Glomerular endothelial cell (primary cell): ENCODE results near the gene TXNDC11. TPM values are rescaled to one million over a fixed set of nuclear protein-coding genes. Genes with fewer than 3 reads are reported as not detected.

Experiments
- DNase-seq: peaks from one replicate; pipeline ENCODE4 v3.0.0-alpha.2; 2011; ENCODE audit warnings: low read depth, low spot score; ENCODE audit errors: extremely low read depth
- total RNA-seq: library from RNA; depleted of rRNA; stranded (reverse); fragments of >200 nt; gene quantifications from 2 replicates; pipeline ENCODE4 v1.2.3, GENCODE V29; 2015

The TXNDC11 gene
- total RNA-seq, 1 donor from 2014 or later: 52.5 TPM

DNA sequence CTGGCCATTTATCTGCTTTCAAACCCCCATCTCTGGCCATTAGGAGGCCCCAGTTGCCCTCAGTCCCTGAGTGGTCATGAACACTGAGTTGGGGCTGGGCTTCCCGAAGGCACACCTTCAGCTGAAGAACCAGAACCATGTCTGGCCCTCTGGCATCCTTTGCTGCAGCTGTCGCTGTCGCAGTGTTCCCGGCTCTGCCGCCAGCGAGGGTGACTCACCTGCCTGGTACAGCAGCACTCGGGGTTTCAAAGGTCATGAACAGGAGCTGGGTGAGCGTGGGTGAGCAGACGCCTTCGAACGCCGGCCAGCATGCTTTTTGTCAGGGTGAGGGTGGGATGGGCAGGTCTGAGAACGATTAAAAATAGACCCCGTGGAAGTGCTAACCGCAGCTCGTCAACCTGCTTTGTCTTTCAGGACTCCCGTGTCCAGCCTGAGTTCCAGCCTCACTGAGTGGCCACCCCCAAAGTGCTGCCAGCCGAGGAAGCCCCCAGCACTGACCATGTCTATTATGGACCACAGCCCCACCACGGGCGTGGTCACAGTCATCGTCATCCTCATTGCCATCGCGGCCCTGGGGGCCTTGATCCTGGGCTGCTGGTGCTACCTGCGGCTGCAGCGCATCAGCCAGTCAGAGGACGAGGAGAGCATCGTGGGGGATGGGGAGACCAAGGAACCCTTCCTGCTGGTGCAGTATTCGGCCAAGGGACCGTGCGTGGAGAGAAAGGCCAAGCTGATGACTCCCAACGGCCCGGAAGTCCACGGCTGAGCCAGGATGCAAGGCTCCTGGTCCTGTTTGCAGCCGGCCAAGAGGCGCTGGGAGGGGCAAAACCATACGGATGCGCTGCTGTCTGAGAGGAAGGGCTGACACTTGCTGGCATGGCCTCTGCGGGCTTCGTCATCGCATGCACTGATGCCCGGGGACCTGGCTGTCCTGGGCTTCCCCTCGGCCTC lies 66.8 kb downstream of the TXNDC11 start:
- DNase-seq: no peak

DNA sequence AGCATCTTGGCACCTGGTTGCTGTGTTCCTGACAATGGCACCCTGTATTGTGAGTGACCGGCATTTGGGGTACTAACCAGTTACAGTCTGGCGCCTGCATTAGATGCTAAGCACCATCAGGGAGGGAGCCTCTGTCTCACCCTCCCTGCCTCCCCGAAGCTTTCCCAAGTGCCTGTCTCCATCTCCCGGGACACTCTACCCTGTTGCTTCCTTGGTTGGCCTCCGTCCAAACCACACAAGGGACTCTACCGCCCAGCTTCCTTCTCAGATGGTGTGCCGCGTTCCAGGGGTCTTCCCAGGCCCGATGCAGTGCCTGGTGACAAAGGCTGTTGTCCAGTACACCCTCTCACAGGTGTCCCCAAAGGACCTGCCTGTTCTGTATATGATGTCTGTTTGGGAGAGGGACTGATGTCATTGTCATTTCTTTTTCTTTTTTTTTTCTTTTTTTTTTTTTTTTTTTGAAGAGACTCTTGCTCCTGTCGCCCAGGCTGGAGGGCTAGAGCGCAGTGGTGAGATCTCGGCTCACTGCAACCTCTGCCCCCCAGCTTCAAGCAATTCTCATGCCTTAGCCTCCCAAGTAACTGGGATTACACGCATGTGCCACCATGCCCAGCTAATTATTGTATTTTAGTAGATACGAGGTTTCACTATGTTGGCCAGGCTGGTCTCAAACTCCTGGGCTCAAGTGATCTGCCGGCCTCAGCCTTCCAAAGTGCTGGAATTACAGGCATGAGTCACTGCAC lies 67.7 kb downstream of the TXNDC11 start:
- no peak for DNase-seq

DNA sequence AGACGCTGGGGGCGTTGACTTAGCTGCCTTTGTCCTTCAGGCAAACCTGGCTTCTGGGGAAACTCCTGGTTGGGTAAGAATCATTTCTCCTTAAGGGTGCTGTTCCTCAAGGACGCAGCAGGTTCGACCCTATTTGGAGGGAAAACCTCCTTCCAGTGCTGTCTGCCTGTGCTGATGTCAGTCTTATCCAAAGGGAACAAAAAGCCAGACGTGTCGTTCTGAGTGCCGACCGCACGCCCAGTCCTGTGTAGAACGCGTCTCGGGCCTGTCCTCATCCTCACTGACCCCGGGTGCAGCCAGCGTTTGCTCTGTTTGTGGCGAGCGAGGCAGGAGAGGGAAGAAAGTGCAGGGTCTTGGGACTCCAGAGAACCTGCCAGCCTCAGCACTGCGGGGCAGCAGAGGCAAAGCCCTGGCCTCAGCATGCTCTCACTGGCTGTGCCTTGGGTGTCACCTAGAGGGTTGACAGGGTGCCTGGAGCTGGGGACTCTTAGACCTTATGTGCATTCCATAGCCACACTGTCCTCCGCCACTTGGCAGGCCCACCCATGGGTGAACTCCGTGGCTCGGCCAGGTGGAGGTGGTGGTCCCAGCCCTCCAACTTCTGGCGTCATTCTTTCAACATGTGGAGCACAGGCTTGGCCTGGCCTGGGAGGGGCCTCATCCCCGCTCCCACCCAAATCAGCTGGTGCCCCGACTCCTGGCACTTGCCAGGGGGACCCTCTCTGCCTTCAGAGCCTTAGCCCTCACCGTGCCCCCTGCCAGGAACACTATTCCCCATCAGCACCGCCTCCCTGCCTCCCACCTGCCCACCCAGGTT lies 68.4 kb downstream of the TXNDC11 start:
- DNase-seq: no peak

DNA sequence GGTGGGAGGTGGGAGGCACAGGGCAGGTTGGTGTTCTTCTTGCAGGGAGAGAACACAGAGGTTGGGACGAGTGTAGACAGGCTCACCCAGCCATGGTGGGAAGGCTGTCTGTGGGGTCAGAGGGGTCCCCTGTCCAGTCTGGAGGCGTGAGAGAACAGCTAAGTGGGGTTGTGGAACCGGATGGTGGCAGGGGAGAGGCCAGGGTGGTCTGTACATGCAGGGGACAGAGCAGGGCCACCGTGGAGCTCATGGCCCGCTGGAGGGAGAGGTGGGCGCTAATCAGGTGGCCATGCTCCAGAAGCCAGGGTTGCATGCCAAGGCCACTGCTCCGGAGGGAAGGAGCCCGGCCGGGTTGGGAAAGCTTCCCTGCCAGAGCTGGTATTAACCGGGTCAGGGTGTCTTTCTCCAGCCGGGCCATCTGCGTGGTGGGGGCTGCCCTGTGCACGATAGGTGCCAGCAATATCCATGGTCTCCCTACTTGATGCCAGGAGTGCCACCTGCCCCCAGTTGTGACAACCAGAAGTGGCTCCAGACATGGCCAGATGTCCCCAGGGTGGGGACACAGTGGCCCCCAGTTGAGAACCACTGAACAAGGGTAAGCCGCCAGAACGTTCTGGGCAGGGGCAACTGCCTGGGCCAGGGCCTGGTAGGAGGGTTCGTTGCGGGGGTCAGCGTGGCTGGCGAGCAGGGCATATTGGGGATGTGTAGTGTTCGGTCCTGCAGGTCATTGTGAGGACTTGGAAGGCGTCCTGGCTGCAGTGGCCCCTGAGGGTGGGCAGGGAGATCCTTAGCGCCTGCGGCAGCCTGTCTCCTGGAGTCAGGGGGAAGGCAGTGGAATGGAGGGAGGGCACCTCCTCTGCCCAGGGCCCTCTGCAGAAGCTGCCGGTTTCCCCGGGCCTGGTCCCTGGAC lies 69.3 kb downstream of the TXNDC11 start:
- no peak for DNase-seq

DNA sequence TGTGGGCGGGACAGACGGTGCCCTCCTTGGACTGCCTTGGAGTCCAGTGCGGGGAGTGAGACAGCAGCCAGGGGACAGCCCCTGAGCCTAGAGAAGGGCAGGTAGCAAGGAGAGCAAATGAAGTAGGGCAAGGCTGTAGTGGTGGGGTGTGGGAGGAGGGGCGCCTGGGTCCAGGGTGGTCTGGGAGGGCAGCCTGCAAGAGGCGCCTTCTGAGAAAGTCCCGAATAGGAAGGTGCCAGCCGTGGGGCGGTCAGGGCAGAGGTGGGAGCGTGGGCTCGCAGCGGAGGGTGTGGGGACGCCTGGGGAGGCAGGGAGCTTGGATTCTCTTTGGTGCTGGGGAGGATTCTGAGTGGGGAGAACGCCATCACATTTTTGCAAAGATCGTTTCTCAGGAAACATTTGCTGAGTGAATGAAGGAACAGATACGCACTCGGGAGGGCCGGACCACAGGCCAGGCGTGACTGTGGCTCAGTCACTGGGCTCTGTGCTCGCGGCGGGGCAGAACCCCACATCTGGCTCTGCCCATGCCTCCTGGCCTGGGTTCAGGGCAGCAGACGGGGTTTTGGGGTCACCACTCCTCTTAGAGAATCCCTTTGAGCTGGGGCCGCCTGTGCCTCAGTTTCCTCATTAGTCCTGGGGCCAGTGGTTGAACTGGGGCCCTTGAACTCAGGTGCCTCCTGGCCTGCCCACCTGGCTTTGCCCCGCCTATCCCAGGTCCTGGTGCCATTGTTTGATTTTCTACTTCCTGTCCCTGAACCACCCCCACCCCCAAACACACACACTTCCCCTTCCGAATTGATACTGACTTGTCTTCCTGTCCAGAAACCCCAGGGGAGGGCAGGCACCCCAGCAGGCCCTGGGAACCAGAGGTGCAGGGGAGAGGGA lies 70.2 kb downstream of the TXNDC11 start:
- DNase-seq: no peak

DNA sequence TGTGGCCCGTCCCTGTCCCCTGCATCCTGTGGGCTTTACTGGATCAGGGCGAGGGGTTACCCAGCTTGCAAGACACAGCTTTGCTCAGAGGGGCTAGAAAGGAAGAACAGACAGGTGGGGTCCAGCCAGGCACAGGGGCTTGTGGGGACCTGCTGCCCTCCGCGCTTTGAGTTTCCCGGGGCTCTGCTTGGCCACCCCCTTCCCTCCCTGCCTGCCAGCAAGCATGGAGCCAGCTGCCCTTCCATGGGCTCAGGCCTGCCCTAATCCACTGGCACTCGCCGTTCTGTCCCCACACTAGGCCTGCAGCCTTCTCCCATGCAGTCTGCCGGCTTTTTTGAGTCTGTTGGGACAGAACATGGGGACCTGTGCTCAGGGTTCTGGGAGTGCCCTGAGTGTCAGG lies 71.0 kb downstream of the TXNDC11 start:
- DNase-seq: no peak

DNA sequence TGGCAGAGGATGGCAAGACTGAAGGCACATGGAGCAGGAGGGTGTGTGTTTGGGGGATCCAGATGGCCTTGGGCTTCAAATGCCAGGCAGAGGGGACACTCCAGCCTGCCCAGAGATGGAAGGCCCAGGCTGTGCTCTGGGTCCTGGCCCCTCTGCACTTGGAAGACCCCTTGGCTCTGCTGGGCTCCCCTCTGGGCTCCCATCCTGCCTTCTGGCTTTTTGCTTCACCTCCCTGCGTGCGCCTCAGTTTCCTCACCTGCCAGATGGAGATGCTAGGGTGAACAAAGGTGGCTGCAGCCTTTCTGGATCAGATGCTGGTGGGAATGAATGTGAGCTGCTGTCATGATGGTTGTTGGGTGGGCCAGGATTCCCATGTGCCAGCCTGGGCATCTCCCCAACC lies 71.4 kb downstream of the TXNDC11 start:
- no peak for DNase-seq

DNA sequence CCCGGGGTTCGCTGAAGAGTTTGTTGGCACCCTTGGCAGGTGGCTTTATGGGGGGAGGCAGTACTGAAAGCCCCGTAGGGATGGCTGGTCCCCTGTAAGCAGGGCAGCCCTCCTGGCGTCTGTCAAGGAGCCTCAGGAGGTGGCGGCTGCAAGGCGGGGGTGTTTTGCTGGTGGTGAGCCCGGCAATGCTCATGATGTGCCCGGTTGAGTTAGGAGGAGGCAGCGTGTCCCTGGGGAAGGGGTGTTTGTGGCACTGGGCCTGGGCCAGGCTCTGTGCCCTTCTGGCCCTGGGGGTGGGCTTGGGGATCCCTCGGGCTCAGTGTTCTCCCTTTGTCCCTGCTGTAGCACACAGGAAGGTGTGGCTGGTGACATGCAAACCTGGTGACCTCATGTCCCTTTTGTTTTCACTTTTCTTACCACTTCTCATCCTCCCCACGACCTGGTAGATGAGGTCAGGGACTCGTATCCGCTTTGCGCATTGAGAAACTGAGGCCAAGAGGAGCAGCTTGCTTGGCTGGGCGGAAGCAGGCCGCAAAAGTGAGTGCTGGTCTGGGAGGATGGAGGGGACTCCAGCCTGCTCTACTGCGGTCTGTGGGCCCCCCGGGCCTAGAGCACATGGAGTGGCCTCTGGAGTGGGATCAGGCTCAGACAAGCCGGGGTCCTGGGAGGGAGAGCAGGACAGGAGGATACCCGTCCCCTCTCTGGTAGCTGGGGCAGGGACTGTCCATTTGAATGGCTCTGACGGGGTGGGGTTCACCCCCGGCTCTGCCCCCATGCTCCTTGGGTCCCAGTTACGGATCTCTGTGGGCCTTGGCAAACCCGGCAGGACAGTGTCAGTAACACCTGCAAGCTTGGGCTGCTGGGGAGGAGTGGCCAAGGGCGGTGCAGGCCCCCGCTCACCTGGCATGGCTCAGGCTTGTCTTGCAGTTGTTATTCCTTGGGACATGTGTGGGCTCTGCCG lies 72.2 kb downstream of the TXNDC11 start:
- DNase-seq: no peak

DNA sequence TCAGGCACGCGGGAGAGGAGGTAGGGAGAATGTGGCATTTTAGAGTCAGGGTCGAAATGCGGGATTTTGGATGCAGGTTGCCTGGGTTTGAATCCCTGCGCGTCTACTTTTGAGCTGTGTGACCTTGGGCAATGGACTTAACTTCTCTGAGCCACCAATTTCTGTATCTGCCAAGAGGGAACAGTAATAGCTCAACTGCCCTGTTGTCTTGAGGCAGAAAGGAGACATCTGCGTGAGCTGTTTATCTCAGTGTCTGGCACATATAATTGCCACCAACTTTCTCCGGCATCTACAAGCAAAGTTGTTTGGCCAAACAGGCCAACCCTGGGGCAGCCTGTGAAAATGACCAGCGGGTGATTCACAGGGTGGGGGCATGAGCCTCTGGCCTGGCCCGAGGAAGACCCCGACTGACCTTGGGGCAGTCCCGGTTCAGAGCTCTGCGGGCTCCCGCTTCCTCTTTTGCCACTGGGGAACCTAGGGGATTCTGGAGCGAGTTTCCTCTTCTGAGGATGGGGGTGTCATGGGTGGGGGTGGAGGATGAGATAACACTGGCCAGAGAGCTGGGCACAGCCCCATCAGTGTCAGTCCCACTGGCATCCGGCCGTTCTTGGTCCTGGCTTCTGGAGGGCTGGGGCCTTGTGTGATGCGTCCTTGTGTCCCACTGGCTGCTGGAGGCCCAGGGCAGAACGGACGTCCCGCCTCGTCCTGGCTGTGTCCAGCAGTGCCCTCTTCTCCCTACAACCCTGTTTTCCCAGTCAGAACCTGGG lies 73.1 kb downstream of the TXNDC11 start:
- no peak for DNase-seq

DNA sequence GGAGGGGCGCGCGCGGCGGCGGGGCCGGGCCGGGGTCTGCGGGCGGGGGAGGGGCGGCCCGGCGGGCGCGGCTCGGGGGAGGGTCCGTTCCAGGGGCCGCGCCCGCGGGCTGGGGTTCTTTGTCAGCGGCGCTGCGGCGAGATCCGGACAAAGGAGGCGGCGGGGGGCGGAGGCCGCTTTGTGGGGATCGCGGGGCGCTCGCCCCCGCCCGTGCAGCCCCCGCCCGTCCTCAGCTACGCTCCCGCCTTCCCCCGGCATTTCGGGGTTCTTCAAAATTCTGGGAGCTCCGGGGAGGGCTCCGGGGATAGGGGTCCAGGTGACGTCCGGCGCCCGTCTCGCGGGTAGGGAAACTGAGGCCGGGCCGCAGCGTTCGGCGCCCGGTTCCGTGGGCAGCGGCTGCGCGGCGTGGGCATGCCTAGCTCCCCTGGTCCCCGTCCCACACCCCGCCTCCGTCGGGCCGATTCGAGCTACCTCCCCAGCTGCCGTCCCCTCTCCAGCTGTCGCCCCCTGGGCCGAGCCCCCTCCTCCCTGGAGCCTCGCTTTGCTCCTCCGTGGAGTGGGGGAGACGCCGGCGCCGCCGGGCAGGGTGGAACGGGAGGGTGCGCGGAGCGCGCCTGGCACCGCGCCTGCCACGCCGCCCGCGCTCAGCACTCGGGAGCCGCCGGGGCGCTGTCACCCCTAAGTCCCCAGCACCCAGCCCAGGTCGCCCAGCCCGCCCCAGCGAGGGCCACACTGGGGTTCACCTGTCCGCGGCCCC lies 73.9 kb downstream of the TXNDC11 start:
- no peak for DNase-seq

DNA sequence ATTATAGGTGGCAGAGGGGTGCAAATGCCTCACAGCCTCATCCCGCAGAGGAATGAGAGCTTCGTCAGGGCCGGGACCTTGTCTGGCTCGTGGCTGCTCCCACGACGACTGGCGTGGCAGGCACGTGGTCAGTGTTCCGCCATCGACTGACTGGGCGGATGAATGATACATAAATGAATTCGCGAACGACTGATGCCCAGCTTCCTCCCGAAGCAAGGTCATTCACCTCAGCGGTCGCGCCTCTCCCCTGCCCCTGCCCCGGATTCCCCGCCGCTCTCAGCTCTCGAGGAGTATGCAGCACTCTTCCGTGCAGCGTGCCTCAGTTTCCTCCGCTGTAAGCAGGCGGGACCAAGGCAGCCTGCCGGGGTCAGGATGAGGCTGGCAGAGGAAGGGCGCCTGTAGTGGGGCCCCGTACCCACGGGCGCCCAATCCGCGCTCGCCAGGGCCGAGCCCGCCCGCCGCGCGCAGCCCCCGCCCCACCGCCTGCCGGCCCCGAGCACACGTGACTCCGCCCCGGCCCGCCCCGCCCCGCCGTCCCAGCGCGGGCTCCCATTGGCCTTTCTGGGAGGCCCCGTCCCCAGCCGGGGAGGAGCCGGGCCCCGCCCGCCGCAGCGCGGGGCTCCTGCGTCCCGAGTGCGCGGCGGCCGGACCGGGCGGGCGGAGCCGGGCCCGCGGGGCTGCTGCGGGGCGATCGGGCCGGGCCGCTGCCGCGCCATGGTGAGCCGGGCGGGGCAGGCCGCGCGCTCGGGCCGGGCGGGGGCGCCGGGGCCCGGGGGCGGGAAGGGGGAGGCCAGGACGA lies 74.6 kb downstream of the TXNDC11 start, which contains the start of gene SNN:
Gene SNN, plus strand, starts transcription at position 632 of the 799 bp plus-strand sequence. CDS start 7,605 bp downstream, outside the sequence.
- DNase-seq: no peak

DNA sequence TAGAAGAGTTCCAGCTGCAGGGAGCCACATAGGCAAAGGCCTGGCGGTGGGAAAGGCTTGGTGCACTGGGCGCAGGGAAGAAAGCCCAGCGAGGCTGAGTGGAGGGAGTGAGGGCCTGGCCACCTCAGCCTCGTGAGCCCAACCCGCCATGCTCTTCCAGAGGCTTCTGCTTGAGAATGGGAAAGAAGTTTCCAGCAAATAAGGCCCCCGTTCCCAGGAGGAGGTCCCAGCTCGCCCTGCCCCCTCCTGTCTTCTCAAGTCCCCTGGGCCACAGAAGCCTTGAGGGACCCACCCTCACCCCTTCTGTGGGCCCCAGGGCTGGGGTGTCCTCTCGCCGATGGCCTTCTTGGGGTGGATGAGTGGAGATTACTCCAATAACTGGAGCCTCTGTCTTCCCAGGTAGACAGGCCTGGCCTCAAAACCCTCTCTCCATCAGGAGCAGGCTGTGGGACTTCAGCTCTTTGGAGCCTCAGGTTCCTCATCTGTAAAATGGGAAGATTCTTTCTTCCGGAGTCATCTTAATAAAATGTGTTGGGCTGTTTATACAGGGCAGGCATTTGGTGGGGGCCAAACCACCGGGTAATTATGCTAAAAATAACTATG lies 75.3 kb downstream of the TXNDC11 start:
- no peak for DNase-seq

DNA sequence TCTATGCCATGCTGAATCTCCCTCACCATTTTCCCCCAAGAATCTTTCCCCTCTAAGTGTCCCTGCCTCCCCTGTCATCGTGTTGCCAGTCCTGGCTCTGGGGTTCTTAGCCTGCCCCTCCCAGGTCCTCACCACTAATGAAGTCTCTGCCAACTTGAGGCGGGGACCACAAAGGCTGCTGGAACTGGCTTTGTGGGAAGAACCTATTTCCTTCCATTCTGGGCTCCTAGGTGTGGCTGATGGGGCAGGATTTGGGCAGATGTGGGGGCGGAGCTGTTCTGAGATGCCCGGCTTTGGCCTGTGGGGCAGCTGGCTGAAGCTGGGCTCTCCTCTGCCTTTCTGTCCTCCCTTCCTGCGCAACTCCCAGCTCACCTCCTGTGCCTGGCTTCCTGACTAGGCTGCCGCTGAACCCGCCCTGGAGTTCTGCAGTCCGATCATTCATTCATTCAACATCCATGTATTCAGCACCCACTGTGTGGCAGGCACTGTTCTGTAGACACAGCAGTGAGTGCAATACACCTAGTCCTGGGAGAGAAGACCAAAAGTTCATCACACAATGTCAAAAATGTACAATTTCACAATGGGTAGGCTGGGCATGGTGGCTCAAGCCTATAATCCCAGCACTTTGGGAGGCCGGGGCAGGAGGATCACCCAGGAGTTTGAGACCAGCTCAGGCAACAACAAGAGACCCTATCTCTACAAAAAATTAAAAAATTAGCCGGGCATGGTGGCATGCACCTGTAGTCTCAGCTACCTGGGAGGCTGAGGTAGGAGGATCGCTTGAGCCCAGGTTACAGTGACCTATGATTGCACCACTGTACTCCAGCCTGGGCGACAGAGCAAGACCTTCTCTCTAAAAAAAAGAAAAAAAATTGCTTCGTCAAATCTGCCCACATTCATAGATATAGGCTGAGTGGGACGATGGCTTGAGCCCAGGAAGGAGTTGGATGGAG lies 76.3 kb downstream of the TXNDC11 start:
- no peak for DNase-seq

DNA sequence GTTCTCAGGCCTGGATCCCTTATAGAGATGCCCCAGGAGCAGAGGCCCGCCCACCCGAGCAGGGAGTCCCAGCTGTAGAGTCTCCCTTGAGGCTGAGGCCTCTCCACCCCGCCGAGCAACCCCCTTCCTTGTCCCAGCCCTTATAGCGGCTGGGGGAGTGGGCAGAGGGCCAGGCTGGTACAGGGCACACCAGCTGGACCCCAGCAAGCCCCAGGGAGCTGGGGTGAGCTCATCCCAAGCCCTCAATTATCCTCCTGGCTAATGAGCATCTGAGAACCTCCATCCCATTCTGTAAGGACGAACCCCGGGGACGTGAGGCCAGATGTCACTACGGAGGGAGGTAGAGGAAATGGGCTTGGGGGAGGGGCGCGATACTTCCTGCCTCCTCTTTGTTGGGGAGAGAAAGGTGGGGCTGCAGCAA lies 77.6 kb downstream of the TXNDC11 start:
- no peak for DNase-seq
